HG03097 (cell line): Measurements from ENCODE around the gene NGEF.
"Not testable (repeated sequence)": the region's sequence is repeated elsewhere in the genome, so short reads cannot be mapped to it uniquely, and the experiment has no call there.

ENCODE experiments used
- ATAC-seq: cut with Tn5 transposase; IDR thresholded peaks from one replicate; pipeline ENCODE4 v1.9.1; 2021; ENCODE audit not compliant: unreplicated experiment, low FRiP score

NGEF gene

GRCh38 chr2:232852081-232852480 lies 161.0 kb downstream of the NGEF start:
- ATAC-seq = not testable (repeated sequence)

GRCh38 chr2:232850039-232850438 lies 163.0 kb downstream of the NGEF start:
- ATAC-seq = no peak

GRCh38 chr2:232846055-232846454 lies 167.0 kb downstream of the NGEF start:
- ATAC-seq = no peak

GRCh38 chr2:232843834-232844233 lies 169.2 kb downstream of the NGEF start:
- no peak for ATAC-seq

GRCh38 chr2:232842689-232843088 lies 170.4 kb downstream of the NGEF start:
- no peak for ATAC-seq

GRCh38 chr2:232839411-232840079 lies 173.5 kb downstream of the NGEF start:
- no peak for ATAC-seq

- peak; percentile 79 for ATAC-seq
Observed at GRCh38 chr2:232838406-232838874, 174.6 kb downstream of the NGEF start.

- no peak for ATAC-seq
Observed at GRCh38 chr2:232836934-232837333, 176.1 kb downstream of the NGEF start.

- ATAC-seq = no peak
Observed at GRCh38 chr2:232835687-232836208, 177.3 kb downstream of the NGEF start.

- ATAC-seq = no peak
Observed at GRCh38 chr2:232833830-232834229, 179.2 kb downstream of the NGEF start.

- ATAC-seq = no peak
Observed at GRCh38 chr2:232831496-232831895, 181.6 kb downstream of the NGEF start.

- ATAC-seq = no peak
Observed at GRCh38 chr2:232829988-232830387, 183.1 kb downstream of the NGEF start.
